ENCODE data around the gene LY86.

Gene LY86

DNA sequence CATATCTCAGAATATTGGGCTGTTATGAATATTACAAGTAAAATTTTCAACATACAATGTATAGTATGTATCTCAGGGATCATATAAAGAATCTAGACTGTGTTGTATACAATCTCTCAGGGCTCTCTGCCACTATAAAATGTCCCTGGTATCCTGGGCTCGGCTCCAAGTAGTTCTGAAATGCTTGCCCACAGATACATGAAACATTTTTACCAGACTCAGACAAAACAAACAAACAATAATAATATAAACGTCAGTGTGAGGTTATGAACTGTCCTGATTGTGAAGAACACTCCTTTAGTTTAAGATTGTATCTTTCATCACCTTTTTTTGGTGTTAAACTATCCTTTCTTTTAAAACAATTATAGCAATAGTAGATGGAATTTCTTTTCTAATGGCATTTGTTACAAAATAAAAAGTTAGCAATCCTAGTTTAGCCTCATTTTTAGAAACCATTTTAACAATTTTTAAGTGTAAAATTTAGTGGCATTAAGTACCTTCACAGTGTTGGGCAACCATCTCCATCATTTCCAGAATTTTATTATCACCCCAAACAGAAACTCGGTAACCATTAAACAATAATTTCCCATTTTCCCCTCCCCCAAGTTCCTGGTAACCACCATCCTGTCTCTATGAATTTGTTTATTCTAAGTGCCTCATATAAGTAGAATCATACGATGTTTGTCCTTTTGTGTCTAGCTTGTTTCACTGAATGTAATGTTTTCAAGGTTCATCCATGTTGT, 17.4 kb upstream of the LY86 start:
- no peak for DNase-seq (ENCODE audit: low read depth)

DNA sequence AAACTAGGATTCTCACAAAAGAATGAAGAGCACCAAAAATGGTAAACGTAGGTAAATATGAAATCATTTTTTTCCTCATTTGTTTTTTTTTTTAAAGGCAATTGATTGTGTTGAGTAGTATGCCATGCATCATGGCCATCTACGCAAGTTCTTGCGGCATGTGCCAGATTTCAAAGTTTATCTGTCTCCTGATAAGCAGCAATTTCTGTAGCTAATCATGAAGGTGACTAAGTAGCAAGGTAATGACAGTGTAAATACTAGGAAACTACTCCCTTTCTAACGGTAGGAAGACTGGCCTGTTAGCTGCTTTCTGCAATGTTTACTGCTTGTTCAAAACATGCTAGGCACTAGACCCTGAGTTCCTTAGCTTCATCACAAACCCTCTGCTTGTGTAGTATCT, 13.4 kb upstream of the LY86 start:
- DNase-seq (ENCODE audit: low read depth): no peak

DNA sequence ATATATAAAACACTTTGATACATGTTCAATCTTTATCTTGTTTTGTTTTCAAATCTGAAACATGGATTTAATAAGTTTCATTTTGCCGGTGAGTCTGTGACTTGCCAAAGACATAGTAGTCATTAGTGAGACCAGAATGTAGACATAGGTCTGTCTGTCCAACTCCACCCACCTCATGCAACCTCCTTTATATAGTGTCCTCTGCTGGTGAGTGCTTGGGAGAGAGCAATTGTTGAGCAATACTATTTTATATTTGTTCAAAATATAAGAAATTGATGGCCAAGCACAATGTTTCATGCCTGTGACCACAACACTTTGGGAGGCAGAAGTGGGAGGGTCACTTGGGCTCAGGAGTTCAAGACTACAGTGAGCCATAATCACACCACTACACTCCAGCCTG, 10.8 kb upstream of the LY86 start:
- no peak for DNase-seq (ENCODE audit: low read depth)

DNA sequence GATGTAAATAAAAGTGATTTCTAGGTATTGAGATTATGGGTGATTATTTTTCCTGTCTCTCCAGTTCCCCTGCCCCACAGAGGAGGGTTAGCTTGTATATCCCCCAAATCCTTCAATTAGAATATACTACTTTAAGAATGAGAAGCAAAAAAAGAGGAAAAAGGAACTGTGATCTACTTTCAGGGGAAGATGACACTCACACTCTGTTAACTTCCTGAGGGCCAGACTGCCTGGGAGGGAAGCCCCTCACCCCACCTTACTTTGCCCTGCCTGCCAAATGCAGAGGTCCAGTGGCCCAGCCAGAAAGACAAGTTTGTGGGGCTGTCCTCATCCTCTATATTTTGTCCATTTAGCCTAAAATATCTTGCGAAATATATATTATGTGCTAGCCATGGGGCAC, 9.2 kb upstream of the LY86 start:
- no peak for DNase-seq (ENCODE audit: low read depth)

DNA sequence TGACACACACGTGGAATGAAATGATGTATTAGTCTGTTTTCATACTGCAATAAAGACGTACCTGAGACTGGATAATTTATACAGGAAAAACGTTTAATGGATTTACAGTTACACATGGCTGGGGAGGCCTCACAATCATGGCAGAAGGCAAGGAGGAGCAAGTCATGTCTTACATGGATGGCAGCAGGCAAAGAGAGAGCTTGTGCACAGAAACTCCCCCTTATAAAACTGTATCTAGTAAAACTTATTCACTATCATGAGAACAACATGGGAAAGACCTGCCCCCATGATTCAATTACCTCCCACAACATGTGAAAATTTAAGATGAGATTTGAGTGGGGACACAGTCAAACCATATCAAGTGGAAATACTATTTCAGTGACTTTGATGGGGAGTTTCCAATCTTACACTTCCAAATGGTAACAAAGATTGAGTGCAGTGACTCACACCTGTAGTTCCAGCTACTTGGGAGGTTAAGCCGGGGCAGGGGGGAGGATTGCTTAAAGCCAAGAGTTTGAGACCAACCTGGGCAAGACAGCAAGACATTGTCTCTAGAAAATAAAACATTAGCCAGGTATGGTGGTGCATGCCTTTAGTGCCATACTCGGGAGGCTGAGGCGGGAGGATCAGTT, 8.2 kb upstream of the LY86 start:
- no peak for DNase-seq (ENCODE audit: low read depth)

DNA sequence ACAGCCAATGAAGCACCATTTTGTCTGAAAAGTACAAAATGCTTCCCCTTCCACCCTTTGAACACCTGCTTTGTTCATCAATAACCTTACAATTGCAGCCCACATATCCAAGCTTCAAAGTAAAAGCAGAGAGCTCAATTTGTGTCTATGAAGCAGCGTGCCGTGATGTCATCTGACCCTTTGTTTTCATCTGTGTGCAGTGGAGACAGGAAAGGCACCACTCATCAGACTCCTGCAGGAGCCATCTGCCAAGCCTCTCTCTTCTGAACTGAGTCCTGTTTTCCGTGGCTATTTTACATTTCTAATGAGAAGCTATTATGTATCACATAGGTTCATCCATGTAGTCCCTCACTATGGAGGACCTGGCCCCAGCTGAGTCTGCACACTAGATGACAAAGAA, 7.5 kb upstream of the LY86 start:
- no peak for DNase-seq (ENCODE audit: low read depth)

DNA sequence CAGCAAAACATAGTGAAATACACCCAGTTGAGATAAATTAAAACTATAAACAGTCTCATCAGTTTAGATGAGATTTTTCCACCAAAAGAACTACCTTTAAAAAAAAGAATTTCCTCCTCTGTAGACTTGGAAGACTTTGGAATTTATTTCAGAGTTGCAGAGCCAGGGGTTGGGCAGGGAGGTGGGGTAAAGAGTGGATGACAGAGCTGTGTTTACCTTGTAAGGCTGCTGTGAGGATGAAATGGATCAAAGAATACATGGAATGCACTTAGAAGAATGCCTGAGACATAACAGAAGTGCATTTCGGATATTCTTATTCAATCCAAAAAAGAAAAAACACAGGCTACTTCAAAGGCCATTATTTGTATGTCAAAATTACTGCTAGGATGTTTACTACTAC, 6.4 kb upstream of the LY86 start:
- no peak for DNase-seq (ENCODE audit: low read depth)

DNA sequence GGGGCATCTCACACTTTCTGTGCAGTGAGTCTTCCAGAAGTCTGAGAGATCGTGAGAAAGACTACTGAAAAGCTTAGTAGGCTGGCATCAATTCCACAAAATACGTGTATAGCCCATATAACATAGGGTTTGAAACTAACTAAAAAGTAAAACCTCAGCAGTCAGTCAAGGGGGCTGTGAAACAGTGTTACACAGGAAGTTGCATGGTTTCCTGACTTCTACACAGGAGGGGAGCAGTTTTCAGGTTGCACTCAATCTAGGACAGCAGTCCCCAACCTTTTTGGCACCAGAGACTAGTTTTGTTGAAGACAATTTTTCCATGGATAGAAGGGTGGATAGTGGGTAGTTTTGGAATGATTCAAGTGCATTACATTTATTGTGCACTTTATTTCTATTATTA, 4.7 kb upstream of the LY86 start:
- no peak for DNase-seq (ENCODE audit: low read depth)

DNA sequence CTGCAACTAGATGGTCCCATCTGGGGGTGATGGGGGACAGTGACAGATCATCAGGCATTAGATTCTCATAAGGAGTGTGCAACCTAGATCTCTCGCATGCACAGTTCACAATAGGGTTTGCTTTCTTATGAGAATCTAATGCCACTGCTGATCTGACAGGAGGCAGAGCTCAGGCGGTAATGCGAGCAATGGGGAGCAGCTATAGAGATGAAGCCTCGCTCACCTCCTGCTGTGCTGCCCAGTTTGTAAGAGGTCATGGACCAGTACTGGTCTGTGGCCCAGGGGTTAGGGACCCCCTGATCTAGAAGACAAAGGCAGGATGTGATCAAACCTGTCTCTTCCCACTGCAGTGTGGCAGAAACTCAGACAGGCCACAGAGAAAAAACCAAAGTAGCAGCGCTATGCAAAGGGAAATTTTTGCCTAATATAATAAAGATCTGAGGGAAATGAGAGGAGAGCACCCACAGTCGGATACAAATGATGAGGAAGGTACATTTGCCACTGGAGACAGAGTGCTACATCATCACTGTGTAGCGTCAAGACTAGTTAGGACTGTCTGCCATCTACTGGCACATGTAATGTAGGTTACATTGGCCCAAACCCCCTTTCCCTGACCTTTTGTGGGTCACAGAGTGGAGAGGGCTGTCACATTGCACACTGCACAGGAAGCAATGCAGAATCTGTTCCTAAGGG, 4.1 kb upstream of the LY86 start:
- no peak for DNase-seq (ENCODE audit: low read depth)

DNA sequence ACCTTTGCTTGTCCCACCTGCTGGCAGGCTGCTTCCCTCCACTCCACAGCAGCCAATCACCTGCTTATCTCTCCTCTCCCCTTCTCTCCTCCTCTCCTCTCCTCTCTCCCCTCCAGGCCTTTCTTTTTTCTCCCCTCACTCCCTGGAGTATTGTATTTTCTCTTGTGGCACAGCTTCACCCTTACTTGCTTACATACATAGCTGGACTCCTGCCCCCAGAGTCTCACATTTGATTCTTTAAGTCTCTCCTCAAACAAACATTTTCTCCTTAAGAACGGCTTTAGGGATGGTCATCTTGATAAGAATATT, 3.6 kb upstream of the LY86 start:
- DNase-seq (ENCODE audit: low read depth): no peak

DNA sequence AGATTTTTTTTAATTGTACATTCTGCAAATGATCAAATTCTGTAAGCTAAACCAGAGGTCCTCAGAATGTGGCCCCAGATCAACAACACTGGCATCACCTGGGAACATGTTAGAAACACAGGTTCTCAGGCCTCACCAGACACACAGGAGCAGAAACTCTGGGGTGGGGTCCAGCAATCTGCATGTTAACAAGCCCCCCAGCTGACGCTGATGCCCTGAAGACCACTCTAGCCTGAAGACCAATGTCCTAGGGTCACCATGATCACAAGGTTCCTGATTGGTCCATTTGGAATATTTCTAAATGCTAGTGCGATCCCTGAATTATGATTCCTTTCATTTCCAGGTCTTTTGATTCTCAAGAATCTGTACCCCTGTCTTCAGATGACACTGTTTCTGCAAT, 2.4 kb upstream of the LY86 start:
- no peak for DNase-seq (ENCODE audit: low read depth)

DNA sequence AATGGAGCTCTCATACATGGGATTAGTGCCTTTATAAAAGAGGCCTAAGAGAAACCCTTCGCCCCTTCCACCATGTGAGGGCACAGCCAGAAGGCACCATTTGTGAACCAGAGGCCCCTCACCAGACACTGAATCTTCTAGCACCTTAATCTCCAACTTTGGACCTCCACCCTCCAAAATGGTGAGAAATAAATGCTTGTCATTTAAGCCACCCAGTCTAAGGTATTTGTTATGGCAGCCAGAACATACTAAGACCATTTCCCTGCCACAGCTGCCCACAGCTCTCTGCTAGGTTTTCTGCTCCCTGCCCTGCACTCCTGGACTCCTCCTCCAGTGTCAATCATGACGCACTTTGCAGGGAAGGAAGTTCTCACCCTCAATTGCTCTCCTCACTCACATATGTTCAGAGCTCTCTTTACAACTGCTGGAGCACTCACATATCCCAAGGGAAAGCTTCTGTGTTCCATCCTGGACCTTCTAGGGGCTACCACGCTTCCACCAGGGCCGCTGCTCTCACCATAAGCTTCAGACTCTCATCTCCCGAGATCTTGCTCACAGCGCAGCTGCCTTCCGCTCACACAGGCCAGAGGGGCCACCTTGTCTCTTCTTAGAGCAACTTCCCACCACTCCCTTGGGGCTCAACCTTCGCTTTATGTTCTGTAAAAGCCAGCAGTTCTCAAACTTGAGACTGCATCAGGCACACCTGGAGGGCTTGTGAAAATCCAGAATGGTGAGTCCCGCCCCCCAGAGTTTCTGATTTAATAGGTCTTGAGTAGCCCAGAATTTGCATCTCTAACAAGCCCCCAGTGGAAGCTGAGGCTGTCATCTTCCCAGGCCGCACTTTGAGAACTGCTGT, 1.6 kb upstream of the LY86 start:
- no peak for DNase-seq (ENCODE audit: low read depth)

DNA sequence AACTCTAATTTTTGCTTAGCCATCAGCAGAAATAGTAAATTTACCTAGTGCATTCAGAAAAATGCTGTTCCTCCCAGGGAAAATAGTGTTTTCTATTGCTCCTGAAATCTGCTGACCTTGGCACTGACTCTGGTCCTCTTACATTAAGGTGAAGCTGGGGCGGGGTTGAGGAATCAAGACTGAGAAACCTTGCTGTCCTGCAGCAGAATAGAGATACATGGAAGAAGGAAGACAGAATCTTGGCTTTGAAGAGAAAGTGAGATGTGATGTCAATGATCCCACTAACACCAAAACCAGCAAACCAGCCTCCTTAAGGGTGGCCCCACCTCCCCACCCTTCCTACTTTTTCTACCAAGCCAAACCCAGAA, 840 bp upstream of the LY86 start:
- no peak for DNase-seq (ENCODE audit: low read depth)

DNA sequence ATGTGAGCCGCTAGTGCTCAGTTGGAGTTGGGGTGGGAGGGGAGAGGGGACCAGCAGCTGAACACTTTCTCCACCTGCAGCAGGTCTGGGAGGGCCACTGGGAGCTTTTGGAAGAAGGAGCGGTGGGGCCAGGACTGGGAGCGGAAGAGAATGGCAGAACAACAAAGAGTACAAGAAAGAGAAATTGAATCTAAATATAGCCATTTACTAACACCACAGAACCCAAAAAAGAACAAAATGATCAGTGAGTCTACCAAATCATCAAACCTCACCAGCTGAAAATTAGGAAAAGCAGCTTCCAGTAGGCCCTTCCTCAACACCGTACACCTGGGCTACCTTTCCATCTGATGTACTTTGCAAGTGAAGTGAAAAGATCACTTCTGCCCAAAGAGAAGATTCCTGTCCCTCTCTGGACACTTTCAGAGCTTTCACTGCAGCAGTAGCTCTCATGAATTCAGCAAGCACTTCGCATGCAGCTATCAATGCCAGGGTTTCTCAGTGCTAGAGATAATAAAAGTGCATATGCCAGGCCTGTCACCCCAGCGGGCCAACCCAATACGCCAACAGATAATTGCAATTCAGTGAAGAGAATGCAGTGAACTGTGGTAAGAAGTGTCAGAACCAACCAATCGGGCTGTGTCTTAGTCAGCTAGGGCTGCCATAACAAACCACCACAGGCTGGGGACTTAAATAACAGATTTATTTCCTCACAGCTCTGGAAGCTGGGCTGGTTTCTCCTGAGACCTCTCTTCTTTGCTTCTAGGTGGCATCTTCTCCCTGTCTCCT, 597 bp downstream of the LY86 start:
- DNase-seq (ENCODE audit: low read depth): no peak

DNA sequence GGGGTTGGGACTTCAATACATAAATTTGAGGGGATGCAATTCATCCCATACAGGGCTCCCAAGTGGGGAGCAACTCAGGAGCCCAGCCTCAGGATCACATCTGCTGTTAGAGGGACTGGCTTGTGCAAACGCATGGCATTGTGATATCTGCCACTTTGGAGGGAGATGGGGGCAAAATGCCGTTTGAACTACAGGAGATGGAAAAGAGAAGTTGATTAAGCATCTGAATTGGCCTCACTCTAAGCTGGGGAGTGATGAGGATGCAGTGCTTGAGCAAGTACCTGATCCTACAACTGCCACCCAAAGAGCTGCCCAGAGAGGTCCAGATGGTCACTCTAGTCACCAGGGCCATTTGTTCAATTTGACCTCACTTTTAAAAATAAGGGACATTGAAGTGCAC, 2.0 kb downstream of the LY86 start:
- DNase-seq (ENCODE audit: low read depth): no peak

DNA sequence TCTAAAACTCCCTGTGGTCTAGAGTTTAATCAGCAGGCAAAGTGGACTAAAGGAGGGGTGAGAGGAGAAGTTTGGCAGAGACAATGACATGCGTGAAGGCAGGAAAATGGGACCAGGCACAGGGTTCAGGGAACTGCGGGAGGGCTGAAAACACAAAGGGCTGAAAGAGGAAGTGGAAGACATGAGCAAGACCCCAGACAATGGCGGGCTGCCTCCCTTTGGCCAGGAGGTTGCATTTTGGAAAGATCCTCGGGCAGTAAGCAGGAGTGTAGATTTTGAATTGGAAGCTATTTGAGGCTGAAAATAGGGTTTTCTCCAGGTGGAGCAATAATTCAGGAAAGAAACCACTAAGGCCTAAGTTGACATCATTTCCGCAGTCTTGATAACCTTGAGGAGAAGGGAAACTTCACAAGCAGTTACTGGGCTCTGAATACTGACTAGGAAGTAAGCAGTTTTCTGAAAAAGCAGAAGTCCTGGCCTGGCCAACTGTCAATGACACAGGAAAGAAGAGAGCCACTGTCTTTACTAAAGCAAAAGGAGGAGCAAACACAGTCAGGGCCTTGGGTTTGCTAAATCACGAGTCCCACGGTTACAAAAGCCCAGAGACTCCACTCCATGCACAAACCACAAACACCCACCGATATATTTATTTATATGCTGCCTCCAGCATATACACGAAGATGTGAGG, 3.4 kb downstream of the LY86 start:
- no peak for DNase-seq (ENCODE audit: low read depth)

DNA sequence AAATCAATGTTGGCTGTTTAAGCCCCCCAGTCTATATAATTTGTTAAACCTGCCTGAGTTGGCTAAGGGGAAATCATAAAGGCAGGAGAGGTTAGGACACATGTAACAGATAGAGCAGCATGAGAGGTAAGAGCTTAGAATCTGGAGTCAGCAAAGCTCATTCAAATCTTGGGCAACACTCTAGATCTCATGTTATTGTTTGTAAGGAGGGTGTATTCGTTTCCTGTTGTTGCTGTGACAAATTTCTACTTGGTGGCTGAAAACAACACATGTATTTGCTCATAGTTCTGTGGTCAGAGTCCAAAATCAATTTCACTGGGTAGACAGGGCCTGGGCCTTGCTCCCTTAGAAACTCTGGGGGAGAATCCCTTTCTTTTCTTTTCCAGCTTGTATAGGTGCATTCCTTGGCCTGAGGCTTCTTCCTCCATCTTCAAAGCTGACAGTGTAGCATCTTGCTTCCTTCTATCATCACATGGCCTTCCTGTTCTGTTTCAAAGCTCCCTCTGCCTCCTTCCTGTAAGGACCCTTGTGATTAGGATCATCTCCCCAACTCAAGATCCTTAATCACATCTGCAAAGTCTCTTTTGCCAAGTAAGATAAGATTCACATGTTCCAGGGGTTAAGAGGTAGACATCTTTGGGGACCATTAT, 4.4 kb downstream of the LY86 start:
- DNase-seq (ENCODE audit: low read depth): no peak

DNA sequence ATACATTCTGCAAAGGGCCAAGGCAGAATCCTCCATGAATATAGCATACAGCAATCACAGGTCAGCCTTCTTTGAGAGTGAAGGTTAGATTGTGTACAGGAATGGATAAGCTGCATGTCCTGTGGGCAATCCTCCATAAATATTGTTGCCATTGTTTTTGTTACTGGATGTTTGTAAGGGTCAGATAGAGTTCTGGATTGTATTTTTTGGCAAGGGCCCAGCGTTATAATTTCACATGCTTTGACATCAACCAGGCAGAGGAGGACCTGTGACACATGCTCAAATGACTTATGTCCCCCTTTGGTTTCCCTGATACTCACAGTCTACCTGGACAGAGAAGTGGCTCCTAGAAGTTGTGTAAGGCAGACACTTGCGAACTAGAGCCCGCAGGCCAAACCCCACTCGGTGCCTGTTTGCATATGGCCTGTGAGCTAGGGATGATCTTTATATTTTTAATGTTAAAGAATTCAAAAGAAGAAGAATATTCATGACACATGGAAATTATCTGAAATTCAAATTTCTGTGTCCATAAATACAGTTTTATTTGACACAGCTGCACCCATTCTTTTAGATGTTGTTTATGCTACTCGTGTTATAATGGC, 5.4 kb downstream of the LY86 start:
- DNase-seq (ENCODE audit: low read depth): no peak

DNA sequence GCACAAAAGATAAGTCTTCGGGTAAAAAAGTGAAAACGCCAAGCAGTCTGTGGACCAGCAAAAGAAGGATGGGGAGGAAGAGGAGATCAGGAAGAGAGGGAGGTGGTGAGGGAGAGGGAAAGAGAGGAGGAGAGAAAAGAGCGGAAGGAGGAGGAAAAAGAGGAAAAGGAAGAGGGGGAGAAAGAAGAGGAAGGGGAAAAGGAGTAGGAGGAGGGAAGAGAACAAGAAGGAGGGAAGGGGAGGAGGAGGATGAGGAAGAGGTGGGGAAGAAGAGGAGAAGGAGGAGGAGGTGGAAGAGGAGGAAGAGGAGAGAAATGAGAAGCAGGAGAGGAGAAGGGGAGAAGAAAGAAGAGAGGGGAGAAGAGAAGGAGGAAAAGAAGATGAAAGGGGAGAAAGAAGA, 6.5 kb downstream of the LY86 start:
- DNase-seq (ENCODE audit: low read depth): no peak

DNA sequence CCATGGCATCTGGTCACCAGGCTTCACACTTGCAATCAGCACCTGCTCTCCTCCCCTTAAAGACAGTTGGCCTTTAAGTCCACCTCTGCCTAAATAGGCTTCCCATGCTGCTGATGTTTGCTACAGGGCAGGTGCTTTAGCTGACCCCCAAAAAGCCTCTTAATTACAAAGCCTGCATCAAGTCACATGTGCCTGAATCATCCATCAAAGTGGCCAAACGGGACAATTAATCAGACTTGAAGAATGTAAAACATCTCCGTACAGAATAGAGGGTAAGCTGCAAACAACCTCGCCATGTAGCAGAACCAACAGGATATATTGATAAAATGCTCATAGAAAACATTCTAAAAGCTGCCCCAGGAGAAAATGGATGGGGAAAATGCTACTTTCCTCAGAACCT, 7.4 kb downstream of the LY86 start:
- DNase-seq (ENCODE audit: low read depth): no peak
